ENCODE measurements around the gene SSR3.

Gene SSR3

DNA sequence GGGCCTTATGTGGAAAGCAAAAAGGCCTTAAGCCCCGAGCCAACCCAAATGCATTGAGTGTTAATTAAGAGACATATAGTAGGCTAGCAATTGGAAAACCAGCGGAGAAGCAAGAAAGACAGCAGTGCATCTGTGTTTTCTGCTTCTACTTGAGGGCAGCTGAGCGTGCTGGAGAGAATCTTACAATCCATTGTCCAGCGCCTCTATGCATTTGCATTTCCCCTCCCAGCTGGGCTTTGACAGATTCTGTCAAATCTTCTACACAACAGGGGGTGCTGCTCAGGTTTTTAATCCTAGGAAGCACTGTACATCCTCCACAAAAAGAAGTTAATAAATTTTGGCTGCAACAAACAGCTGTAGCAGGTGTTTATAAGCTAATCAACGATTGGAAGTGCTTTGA, 23.9 kb downstream of the SSR3 start:
- ATAC-seq: no peak
- TF ChIP-seq SNAI2 (CRISPR knock-in tag; IDR thresholded peaks at IDR 0.05): no peak
- TF ChIP-seq, protein P1, sequence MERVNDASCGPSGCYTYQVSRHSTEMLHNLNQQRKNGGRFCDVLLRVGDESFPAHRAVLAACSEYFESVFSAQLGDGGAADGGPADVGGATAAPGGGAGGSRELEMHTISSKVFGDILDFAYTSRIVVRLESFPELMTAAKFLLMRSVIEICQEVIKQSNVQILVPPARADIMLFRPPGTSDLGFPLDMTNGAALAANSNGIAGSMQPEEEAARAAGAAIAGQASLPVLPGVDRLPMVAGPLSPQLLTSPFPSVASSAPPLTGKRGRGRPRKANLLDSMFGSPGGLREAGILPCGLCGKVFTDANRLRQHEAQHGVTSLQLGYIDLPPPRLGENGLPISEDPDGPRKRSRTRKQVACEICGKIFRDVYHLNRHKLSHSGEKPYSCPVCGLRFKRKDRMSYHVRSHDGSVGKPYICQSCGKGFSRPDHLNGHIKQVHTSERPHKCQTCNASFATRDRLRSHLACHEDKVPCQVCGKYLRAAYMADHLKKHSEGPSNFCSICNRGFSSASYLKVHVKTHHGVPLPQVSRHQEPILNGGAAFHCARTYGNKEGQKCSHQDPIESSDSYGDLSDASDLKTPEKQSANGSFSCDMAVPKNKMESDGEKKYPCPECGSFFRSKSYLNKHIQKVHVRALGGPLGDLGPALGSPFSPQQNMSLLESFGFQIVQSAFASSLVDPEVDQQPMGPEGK (CRISPR knock-in tag; IDR thresholded peaks at IDR 0.05; ENCODE audit: borderline replicate concordance): no peak
- no peak for TF ChIP-seq TOX (CRISPR knock-in tag; IDR thresholded peaks at IDR 0.05; ENCODE audit: borderline replicate concordance)
- TF ChIP-seq PPARA (CRISPR knock-in tag; IDR thresholded peaks at IDR 0.05; ENCODE audit: borderline replicate concordance): no peak

DNA sequence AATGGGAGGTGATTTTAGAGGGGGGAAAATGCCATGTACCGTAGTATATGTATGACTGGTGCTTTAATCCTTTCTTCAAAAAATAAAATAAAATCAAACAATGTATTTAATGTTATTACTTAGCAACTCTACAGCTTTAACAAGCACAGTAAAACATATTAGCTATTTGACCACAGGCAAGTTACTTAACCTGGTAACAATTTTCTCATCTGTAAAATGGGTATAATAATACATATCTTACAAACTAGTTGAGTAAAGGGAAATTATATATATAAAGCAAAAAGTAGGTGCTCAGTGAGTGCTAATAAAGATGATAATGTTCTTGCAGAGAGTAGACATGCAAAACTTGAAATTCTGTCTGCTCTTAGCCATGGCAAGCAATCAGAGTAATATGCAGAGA, 27.9 kb downstream of the SSR3 start:
- TF ChIP-seq OSR1 (CRISPR knock-in tag; IDR thresholded peaks at IDR 0.05) (no peak), ZNF8 (CRISPR knock-in tag; IDR thresholded peaks at IDR 0.05) (no peak), BACH2 (CRISPR knock-in tag; IDR thresholded peaks at IDR 0.05; ENCODE audit: borderline replicate concordance) (no peak), CSDC2 (CRISPR knock-in tag; IDR thresholded peaks at IDR 0.05) (no peak), ZFP3 (CRISPR knock-in tag; IDR thresholded peaks at IDR 0.05) (no peak), ARNTL (CRISPR knock-in tag; IDR thresholded peaks at IDR 0.05; ENCODE audit: borderline replicate concordance, low read depth) (no peak), TCF4 (CRISPR knock-in tag; IDR thresholded peaks at IDR 0.05; ENCODE audit: borderline replicate concordance) (no peak), ZFP30 (CRISPR knock-in tag; IDR thresholded peaks at IDR 0.05) (no peak), PPARA (CRISPR knock-in tag; IDR thresholded peaks at IDR 0.05; ENCODE audit: borderline replicate concordance) (no peak), ESRRG (CRISPR knock-in tag; IDR thresholded peaks at IDR 0.05) (no peak), ZNF565 (CRISPR knock-in tag; conservative IDR thresholded peaks at IDR 0.05; ENCODE audit: low read depth) (no peak), GLIS3 (CRISPR knock-in tag; IDR thresholded peaks at IDR 0.05) (no peak), RARB (CRISPR knock-in tag; IDR thresholded peaks at IDR 0.05) (no peak), ZC3H10 (CRISPR knock-in tag; IDR thresholded peaks at IDR 0.05) (no peak)
- TF ChIP-seq, protein P1 (CRISPR knock-in tag; IDR thresholded peaks at IDR 0.05; ENCODE audit: borderline replicate concordance): no peak
- TF ChIP-seq, protein P2, sequence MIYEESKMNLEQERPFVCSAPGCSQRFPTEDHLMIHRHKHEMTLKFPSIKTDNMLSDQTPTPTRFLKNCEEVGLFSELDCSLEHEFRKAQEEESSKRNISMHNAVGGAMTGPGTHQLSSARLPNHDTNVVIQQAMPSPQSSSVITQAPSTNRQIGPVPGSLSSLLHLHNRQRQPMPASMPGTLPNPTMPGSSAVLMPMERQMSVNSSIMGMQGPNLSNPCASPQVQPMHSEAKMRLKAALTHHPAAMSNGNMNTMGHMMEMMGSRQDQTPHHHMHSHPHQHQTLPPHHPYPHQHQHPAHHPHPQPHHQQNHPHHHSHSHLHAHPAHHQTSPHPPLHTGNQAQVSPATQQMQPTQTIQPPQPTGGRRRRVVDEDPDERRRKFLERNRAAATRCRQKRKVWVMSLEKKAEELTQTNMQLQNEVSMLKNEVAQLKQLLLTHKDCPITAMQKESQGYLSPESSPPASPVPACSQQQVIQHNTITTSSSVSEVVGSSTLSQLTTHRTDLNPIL (CRISPR knock-in tag; IDR thresholded peaks at IDR 0.05; ENCODE audit: low read depth): no peak
- TF ChIP-seq, protein P3, sequence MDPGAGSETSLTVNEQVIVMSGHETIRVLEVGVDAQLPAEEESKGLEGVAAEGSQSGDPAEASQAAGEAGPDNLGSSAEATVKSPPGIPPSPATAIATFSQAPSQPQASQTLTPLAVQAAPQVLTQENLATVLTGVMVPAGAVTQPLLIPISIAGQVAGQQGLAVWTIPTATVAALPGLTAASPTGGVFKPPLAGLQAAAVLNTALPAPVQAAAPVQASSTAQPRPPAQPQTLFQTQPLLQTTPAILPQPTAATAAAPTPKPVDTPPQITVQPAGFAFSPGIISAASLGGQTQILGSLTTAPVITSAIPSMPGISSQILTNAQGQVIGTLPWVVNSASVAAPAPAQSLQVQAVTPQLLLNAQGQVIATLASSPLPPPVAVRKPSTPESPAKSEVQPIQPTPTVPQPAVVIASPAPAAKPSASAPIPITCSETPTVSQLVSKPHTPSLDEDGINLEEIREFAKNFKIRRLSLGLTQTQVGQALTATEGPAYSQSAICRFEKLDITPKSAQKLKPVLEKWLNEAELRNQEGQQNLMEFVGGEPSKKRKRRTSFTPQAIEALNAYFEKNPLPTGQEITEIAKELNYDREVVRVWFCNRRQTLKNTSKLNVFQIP (CRISPR knock-in tag; IDR thresholded peaks at IDR 0.05; ENCODE audit: borderline replicate concordance, low read depth): no peak
- TF ChIP-seq, protein P4, sequence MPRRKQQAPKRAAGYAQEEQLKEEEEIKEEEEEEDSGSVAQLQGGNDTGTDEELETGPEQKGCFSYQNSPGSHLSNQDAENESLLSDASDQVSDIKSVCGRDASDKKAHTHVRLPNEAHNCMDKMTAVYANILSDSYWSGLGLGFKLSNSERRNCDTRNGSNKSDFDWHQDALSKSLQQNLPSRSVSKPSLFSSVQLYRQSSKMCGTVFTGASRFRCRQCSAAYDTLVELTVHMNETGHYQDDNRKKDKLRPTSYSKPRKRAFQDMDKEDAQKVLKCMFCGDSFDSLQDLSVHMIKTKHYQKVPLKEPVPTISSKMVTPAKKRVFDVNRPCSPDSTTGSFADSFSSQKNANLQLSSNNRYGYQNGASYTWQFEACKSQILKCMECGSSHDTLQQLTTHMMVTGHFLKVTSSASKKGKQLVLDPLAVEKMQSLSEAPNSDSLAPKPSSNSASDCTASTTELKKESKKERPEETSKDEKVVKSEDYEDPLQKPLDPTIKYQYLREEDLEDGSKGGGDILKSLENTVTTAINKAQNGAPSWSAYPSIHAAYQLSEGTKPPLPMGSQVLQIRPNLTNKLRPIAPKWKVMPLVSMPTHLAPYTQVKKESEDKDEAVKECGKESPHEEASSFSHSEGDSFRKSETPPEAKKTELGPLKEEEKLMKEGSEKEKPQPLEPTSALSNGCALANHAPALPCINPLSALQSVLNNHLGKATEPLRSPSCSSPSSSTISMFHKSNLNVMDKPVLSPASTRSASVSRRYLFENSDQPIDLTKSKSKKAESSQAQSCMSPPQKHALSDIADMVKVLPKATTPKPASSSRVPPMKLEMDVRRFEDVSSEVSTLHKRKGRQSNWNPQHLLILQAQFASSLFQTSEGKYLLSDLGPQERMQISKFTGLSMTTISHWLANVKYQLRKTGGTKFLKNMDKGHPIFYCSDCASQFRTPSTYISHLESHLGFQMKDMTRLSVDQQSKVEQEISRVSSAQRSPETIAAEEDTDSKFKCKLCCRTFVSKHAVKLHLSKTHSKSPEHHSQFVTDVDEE (CRISPR knock-in tag; IDR thresholded peaks at IDR 0.05): no peak
- TF ChIP-seq, protein P5, sequence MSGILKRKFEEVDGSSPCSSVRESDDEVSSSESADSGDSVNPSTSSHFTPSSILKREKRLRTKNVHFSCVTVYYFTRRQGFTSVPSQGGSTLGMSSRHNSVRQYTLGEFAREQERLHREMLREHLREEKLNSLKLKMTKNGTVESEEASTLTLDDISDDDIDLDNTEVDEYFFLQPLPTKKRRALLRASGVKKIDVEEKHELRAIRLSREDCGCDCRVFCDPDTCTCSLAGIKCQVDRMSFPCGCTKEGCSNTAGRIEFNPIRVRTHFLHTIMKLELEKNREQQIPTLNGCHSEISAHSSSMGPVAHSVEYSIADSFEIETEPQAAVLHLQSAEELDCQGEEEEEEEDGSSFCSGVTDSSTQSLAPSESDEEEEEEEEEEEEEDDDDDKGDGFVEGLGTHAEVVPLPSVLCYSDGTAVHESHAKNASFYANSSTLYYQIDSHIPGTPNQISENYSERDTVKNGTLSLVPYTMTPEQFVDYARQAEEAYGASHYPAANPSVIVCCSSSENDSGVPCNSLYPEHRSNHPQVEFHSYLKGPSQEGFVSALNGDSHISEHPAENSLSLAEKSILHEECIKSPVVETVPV (CRISPR knock-in tag; IDR thresholded peaks at IDR 0.05): no peak
- ATAC-seq: no peak

Measured in SK-N-SH treated with all-trans-retinoic acid at 6 μM for 48 hours (cell line).